Tibial artery (tissue), 4 donors: ENCODE results near the gene PI4KA.
"Not testable (repeated sequence)": the region's sequence is repeated elsewhere in the genome, so short reads cannot be mapped to it uniquely, and the experiment has no call there.

Experiments used
- DNase-seq, 2 donors: peaks; one replicate each; pipeline ENCODE4 v3.0.0-alpha.2; 2019
- H3K27ac ChIP-seq, 2 donors: fragments of 200-600 bp; sonication (generic) in 1 of 2; 1 replicate in 1 of 2; 2 replicates in 1 of 2; pipeline ENCODE4 v1.5.1; 2018 to 2019; ENCODE audit warnings: mild to moderate bottlenecking in 1 of 2
- H3K27me3 ChIP-seq, 2 donors: fragments of 200-600 bp; sonication (generic) in 1 of 2; one replicate each; pipeline versions ENCODE4 v1.5.1 to v1.6.0; 2016 to 2019
- H3K36me3 ChIP-seq, 3 donors: fragments of 200-600 bp; sonication (generic) in 2 of 3; one replicate each; pipeline ENCODE4 v1.5.1; 2016 to 2019; ENCODE audit warnings: mild to moderate bottlenecking in 2 of 3
- H3K4me1 ChIP-seq, 4 donors: fragments of 200-600 bp; sonication (generic) in 2 of 4; 1 replicate in 3 of 4; 2 replicates in 1 of 4; pipeline ENCODE4 v1.5.1; 2016 to 2019
- H3K4me3 ChIP-seq, 2 donors: fragments of 200-600 bp; sonication (generic) in 1 of 2; 1 replicate in 1 of 2; 2 replicates in 1 of 2; pipeline ENCODE4 v1.5.1; 2018 to 2019; ENCODE audit warnings: mild to moderate bottlenecking in 2 of 2
- H3K9me3 ChIP-seq, 3 donors: fragments of 200-600 bp; sonication (generic) in 1 of 3; one replicate each; pipeline ENCODE4 v1.5.1; 2016 to 2019
- intact Hi-C: fragments of 100-400 bp; cut with DNase I; formaldehyde crosslinking; loops from one replicate; pipeline ENCODE4 v1.15.0; 2023; ENCODE audit warnings: low total_unique reads
- TF ChIP-seq, protein P1 (sequence below), 2 experiments: fragments of 200-600 bp in 1 of 2; fragments of 450-650 bp in 1 of 2; IDR thresholded peaks; one replicate each; pipeline ENCODE4 v1.5.1; 2017 to 2019; ENCODE audit warnings: antibody characterized with exemption in 2 of 2, mild to moderate bottlenecking in 1 of 2, moderate library complexity in 1 of 2

The PI4KA gene

DNA sequence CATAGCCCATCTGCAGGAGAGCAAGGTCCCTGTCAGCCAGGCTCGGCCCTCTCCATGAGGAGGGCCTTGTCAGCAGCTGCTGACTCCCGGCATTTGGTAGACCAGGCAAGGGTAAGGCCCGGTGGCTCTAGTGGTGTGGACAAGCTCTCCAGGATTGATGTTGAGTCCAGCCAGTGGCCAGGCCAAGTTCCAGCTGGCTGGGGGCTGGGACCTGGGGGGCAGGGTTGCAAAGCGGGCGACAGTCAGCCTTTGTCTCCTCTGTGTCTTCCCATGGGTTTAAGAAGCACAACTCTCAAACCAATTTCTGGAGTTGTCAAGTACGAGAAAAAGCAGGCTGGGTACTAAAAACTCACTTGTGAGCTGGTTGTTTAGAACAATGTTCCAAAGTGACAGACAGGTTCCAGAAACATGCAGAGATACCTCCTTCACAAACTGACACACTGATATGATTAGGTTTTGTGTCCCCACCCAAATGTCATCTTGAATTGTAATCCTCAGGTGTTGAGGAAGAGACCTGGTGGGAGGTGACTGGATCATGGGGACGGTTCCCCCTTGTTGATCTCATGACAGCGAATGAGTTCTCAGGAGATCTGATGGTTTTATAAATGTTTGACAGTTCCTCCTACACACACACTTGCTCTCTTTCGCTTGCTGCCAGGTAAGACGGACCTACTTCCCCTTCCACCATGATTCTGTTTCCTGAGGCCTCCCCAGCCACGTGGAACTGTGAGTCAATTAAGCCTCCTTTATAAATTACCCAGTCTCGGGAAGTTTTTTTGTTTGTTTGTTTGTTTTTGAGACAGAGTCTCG is 137.0 kb downstream of the PI4KA start:
- no peak overlapping the region for H3K27ac ChIP-seq
- intact Hi-C loops: no loop called here

DNA sequence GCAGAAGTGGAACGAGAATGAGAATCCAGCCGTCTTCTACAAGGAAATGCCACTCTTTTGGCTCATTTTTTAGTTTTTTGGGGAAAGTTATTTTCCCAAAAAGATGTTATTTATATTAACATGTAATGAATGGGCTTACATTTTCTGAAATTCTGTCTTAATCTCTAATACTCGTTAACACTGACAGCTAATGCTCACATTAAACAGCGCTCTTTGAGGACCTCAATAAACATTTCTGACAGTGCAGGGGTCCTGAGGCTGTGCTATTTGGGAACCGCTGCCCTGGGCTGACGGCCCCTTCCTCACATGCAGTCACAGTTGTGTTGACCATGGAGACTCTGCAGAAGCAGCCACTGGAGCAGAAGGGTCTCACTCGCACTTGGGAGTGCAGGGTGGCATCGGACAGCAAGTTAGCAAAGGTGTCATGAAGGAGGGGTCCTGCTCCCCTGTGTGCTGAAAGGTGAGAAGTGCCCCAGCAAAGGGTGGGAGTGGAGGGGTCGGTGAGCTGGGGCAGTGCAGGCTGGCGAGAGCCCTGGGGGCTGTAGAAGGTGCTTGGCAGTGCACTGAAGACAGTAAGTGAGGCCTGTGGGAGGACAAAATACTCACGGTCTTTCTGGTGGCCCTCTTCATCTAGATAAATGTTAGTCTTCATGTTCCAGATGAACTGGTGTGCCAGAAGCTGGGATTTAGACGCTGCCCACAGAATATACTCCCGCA is 137.8 kb downstream of the PI4KA start:
- TF ChIP-seq, protein P1, sequence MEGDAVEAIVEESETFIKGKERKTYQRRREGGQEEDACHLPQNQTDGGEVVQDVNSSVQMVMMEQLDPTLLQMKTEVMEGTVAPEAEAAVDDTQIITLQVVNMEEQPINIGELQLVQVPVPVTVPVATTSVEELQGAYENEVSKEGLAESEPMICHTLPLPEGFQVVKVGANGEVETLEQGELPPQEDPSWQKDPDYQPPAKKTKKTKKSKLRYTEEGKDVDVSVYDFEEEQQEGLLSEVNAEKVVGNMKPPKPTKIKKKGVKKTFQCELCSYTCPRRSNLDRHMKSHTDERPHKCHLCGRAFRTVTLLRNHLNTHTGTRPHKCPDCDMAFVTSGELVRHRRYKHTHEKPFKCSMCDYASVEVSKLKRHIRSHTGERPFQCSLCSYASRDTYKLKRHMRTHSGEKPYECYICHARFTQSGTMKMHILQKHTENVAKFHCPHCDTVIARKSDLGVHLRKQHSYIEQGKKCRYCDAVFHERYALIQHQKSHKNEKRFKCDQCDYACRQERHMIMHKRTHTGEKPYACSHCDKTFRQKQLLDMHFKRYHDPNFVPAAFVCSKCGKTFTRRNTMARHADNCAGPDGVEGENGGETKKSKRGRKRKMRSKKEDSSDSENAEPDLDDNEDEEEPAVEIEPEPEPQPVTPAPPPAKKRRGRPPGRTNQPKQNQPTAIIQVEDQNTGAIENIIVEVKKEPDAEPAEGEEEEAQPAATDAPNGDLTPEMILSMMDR (IDR thresholded peaks at IDR 0.05): no peak
- H3K27ac ChIP-seq: no peak overlapping the region

More for the DNA sequence above, 137.0 kb downstream of the PI4KA start:
- no peak for DNase-seq
- TF ChIP-seq, protein P1 (IDR thresholded peaks at IDR 0.05): no peak
- no peaks in the 10 kb centered on the region for H3K27me3 ChIP-seq
- no peaks in the 10 kb centered on the region for H3K4me1 ChIP-seq
- H3K4me3 ChIP-seq: no peak overlapping the region
- H3K36me3 ChIP-seq: peaks cover 43 to 68% (median 59%) of the 10 kb centered on the region in 3 donors
- no peaks in the 10 kb centered on the region for H3K9me3 ChIP-seq

DNA sequence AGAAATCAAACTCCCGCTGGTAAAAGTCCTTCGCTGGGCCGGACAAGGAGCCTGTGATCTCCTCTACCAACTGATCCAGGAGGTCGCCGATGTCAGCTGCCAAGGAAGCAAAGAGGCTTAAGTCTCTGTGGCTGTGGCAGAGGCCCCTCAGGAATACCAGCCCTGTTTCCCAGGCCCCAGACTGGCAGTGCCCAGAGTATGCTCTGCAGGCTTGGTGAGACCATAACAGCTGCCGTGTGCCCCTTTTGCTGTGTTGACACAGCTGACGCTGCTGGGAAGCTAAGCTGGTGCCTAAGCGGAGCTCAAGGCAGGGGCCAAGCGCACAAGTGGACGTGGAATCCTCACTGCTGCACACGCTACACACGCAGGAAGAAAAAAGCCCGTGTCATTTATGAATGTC is 139.9 kb downstream of the PI4KA start:
- H3K27me3 ChIP-seq, H3K4me1 ChIP-seq, intact Hi-C loops, H3K9me3 ChIP-seq, H3K4me3 ChIP-seq, DNase-seq, H3K27ac ChIP-seq: not testable (repeated sequence)
- peaks cover 42 to 70% (median 50%) of the 10 kb centered on the region in 3 donors for H3K36me3 ChIP-seq

More for the DNA sequence above, 137.8 kb downstream of the PI4KA start:
- no peaks in the 10 kb centered on the region for H3K4me1 ChIP-seq
- no peaks in the 10 kb centered on the region for H3K9me3 ChIP-seq
- DNase-seq: no peak
- peaks cover 37 to 67% (median 52%) of the 10 kb centered on the region in 3 donors for H3K36me3 ChIP-seq
- no peak overlapping the region for H3K4me3 ChIP-seq
- no peaks in the 10 kb centered on the region for H3K27me3 ChIP-seq
- intact Hi-C loops: no loop called here

DNA sequence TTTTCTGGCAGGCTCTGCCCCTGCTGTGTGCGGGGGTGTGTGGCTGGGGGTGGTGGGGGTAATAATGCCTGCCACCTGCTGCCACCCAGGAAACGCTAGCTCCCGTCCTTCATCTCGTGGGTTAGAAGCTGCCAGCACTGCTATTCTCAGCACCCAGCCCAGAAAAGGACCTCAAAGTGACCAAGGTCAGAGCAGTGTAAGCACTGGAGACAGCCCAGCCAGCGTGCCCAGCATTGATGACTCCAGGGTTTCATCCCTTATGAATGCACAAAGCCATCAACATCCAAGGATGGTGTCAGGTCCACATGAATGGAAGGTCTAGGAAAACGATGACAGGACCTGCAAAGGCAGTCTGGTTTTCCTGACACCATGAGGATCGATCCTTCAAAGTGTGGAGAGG is 140.6 kb downstream of the PI4KA start:
- H3K27me3 ChIP-seq, H3K4me1 ChIP-seq, H3K9me3 ChIP-seq, intact Hi-C loops, H3K27ac ChIP-seq, DNase-seq, H3K4me3 ChIP-seq: not testable (repeated sequence)
- peaks cover 42 to 76% (median 56%) of the 10 kb centered on the region in 3 donors for H3K36me3 ChIP-seq

DNA sequence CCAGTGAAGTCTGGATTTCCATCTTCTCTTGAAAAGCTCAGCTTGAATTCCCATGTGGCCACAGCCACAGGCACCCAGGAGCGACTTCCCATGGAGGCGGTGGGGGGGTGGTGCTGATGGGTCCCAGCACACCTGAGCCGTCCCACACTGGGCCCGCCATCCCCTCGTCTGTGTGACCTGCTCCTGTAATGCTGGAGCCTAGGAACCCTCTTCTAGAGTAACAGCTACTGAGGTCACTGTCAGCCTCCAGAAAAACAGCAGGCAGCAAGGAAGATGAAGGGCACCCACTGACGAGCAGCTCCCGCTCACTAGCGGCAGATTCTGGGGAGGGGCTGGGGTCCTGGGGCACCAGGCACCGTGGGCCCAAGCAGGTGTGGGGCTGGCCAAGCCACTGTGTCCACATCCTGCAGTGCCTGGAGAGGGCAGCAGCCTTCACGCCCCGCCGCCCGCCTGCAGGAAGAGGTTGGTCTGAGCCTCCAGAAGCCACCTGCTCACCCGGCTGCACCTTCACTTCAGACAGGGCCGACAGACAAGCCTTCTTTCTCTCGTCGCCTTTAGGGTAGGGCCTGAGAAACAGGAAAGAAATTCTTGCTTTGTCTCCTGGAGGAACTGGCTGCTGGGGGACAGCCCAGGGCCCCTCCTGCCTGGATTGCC is 141.3 kb downstream of the PI4KA start:
- H3K36me3 ChIP-seq: peaks cover 42 to 77% (median 60%) of the 10 kb centered on the region in 3 donors
- H3K4me3 ChIP-seq, intact Hi-C loops, DNase-seq, H3K27me3 ChIP-seq, H3K27ac ChIP-seq, H3K9me3 ChIP-seq, H3K4me1 ChIP-seq: not testable (repeated sequence)

DNA sequence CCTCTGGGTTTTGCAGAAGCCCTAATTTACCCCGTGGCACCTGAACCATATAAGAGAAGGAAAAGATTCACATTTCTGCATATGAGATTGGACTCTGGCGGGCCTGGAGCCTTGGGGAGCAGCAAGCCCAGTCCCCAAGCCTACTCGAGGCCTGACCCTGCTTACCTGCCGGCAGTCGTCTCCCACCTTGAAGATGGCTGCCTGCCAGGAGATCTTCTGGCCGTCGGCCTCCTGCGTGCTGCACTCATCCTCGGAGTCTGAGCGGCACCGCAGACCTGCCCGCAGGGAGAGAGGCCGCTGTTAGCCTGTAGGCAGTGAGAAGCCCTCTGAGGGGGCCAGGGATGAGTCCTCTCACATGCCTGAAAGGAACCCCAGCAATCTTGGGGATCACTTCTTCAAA is 145.5 kb downstream of the PI4KA start:
- H3K36me3 ChIP-seq: peaks cover 29 to 68% (median 60%) of the 10 kb centered on the region in 3 donors
- H3K4me3 ChIP-seq, H3K27ac ChIP-seq, H3K9me3 ChIP-seq, H3K27me3 ChIP-seq, DNase-seq, H3K4me1 ChIP-seq, intact Hi-C loops: not testable (repeated sequence)

DNA sequence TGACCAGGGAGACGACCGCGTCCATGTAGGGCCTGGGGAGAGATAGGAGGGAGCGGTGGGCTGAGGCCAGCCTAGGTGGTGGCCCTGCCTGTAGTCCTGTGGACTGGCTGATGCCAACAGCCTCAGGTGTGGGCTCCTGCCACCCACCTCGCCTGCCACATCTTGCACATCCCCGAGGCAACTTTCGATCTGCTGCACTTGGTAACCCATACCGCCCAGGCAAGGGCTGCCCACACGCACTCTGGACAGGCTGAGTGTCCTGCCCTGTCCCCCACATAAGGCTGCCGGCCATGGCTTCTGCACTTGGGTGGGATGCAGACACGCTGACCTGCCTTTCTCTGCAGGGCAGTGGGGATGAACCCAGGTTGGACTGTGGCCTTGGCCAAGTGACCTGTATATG is 148.6 kb downstream of the PI4KA start:
- H3K27me3 ChIP-seq, H3K4me3 ChIP-seq, H3K4me1 ChIP-seq, DNase-seq, intact Hi-C loops, H3K9me3 ChIP-seq, H3K27ac ChIP-seq: not testable (repeated sequence)
- H3K36me3 ChIP-seq: peaks cover 10 to 46% (median 46%) of the 10 kb centered on the region in 3 donors

DNA sequence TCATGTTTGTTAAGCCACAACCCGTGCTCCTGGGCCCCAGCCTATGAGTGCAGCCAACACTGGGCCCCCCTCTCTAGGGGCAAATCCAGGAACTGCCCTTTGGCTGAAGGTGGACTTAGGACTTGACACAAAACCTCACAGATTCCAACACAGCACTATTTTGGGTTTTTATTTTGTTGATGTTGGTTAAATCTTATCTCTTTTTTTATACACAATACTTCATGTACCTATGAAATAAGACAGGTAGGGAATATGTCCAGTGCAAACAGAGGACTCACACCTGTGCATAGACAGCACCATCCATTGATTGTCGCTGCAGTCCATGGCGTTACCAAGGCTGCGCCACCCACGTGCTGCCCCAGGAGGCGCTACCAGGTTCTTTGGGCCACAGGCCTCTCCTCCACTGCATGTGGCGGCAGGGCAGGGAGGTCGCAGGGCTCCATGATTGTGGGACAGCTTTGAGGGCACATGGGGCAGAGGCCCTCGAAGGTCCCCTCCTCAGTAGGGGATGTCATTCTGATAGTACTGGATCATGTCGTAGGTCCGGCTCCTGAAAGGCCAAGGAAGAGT is 151.0 kb downstream of the PI4KA start:
- H3K9me3 ChIP-seq, DNase-seq, H3K4me3 ChIP-seq, H3K27ac ChIP-seq, H3K27me3 ChIP-seq, intact Hi-C loops: not testable (repeated sequence)
- Histone ChIP-seq H3K4me1 (peaks cover 0 to 11% (median 6%) of the 10 kb centered on the region in 4 donors), H3K36me3 (peaks cover 4 to 30% (median 27%) of the 10 kb centered on the region in 3 donors)
